AG08396 (cell line): Measurements from ENCODE around the gene PKN2.
"Not testable (repeated sequence)": the region's sequence is repeated elsewhere in the genome, so short reads cannot be mapped to it uniquely, and the experiment has no call there.

ENCODE experiments used
- DNase-seq: peaks from one replicate; pipeline ENCODE4 v3.0.0; 2012; ENCODE audit warnings: low spot score, mixed read lengths

Gene PKN2

GRCh38 chr1:88880717-88881116 lies 196.6 kb downstream of the PKN2 start:
- DNase-seq: not testable (repeated sequence)

- DNase-seq: no peak
These were observed 199.1 kb downstream of the PKN2 start for GRCh38 chr1:88883156-88883555.
